Measurements from ENCODE around the gene PACSIN3. TPM values are rescaled to one million over a fixed set of nuclear protein-coding genes. Genes with fewer than 3 reads are reported as not detected.
A peak's percentile ranks its signal among the peaks of the same experiment; 100 is the strongest.

PACSIN3 gene
- total and polyA plus RNA-seq, 2 donors (not counting 1 experiment from before 2014, with no cell fraction given): 10.8 to 19.8 TPM

GRCh38 chr11:47163193-47163592, 23.0 kb downstream of the PACSIN3 start:
- H2AFZ ChIP-seq (ENCODE audit: low read length): no peak overlapping the region
- no peak overlapping the region for H3K27ac ChIP-seq (ENCODE audit: insufficient read depth, low read length)
- H4K20me1 ChIP-seq (ENCODE audit: control insufficient read depth, extremely low read depth, insufficient read depth, low read length): no peaks in the 10 kb centered on the region
- peaks cover under 1% of the 10 kb centered on the region for H3K79me2 ChIP-seq (ENCODE audit: control insufficient read depth, insufficient read depth, low read length)
- H3K27me3 ChIP-seq (ENCODE audit: control insufficient read depth, insufficient read depth, low read length): no peaks in the 10 kb centered on the region
- no peaks in the 10 kb centered on the region for H3K4me1 ChIP-seq (ENCODE audit: control insufficient read depth, extremely low read depth, insufficient read depth, low read length)
- peaks cover 28% of the 10 kb centered on the region for H3K36me3 ChIP-seq (ENCODE audit: control insufficient read depth, insufficient read depth, low read length)
- H3K4me2 ChIP-seq (ENCODE audit: extremely low read depth, insufficient read depth, low read length): no peak overlapping the region
- H3K9ac ChIP-seq (ENCODE audit: insufficient read depth, low read length): no peak overlapping the region
- TF ChIP-seq CTCF (conservative IDR thresholded peaks at IDR 0.05 in 1 of 2, IDR thresholded peaks at IDR 0.05 in 1 of 2; ENCODE audit: low read depth in 1 of 2, low read length in 2 of 2): no peak
- no peak for TF ChIP-seq EZH2 (IDR thresholded peaks at IDR 0.05; ENCODE audit: low read length, missing control alignments)
- DNase-seq (ENCODE audit: low read depth in 2 of 2): no peak
- no peaks in the 10 kb centered on the region for H3K9me3 ChIP-seq (ENCODE audit: control insufficient read depth, insufficient read depth, low read depth, low read length)
- H3K4me3 ChIP-seq (replicated peaks in 1 of 4; ENCODE audit: control extremely low read depth in 1 of 4, insufficient read depth in 1 of 4, low read depth in 3 of 4, low read length in 4 of 4): no peak overlapping the region

- no peak for DNase-seq (ENCODE audit: low read depth in 2 of 2)
- Histone ChIP-seq H3K4me3 (replicated peaks in 1 of 4; ENCODE audit: control extremely low read depth in 1 of 4, insufficient read depth in 1 of 4, low read depth in 3 of 4, low read length in 4 of 4) (no peak overlapping the region), H3K27me3 (ENCODE audit: control insufficient read depth, insufficient read depth, low read length) (no peaks in the 10 kb centered on the region), H3K4me1 (ENCODE audit: control insufficient read depth, extremely low read depth, insufficient read depth, low read length) (no peaks in the 10 kb centered on the region), H3K4me2 (ENCODE audit: extremely low read depth, insufficient read depth, low read length) (no peak overlapping the region), H2AFZ (ENCODE audit: low read length) (no peak overlapping the region), H3K27ac (ENCODE audit: insufficient read depth, low read length) (no peak overlapping the region), H3K9me3 (ENCODE audit: control insufficient read depth, insufficient read depth, low read depth, low read length) (no peaks in the 10 kb centered on the region), H4K20me1 (ENCODE audit: control insufficient read depth, extremely low read depth, insufficient read depth, low read length) (no peaks in the 10 kb centered on the region), H3K79me2 (ENCODE audit: control insufficient read depth, insufficient read depth, low read length) (no peaks in the 10 kb centered on the region), H3K36me3 (ENCODE audit: control insufficient read depth, insufficient read depth, low read length) (peaks cover 28% of the 10 kb centered on the region), H3K9ac (ENCODE audit: insufficient read depth, low read length) (no peak overlapping the region)
- TF ChIP-seq EZH2 (IDR thresholded peaks at IDR 0.05; ENCODE audit: low read length, missing control alignments) (no peak), CTCF (conservative IDR thresholded peaks at IDR 0.05 in 1 of 2, IDR thresholded peaks at IDR 0.05 in 1 of 2; ENCODE audit: low read depth in 1 of 2, low read length in 2 of 2) (no peak)
Measured at GRCh38 chr11:47162426-47162825, 23.8 kb downstream of the PACSIN3 start.

- H3K36me3 ChIP-seq (ENCODE audit: control insufficient read depth, insufficient read depth, low read length): peaks cover 25% of the 10 kb centered on the region
- H3K4me2 ChIP-seq (ENCODE audit: extremely low read depth, insufficient read depth, low read length): no peak overlapping the region
- H3K27me3 ChIP-seq (ENCODE audit: control insufficient read depth, insufficient read depth, low read length): no peaks in the 10 kb centered on the region
- H3K4me3 ChIP-seq (replicated peaks in 1 of 4; ENCODE audit: control extremely low read depth in 1 of 4, insufficient read depth in 1 of 4, low read depth in 3 of 4, low read length in 4 of 4): no peak overlapping the region
- H2AFZ ChIP-seq (ENCODE audit: low read length): no peak overlapping the region
- H3K79me2 ChIP-seq (ENCODE audit: control insufficient read depth, insufficient read depth, low read length): no peaks in the 10 kb centered on the region
- H3K4me1 ChIP-seq (ENCODE audit: control insufficient read depth, extremely low read depth, insufficient read depth, low read length): no peaks in the 10 kb centered on the region
- no peak overlapping the region for H3K9ac ChIP-seq (ENCODE audit: insufficient read depth, low read length)
- H3K27ac ChIP-seq (ENCODE audit: insufficient read depth, low read length): no peak overlapping the region
- no peaks in the 10 kb centered on the region for H4K20me1 ChIP-seq (ENCODE audit: control insufficient read depth, extremely low read depth, insufficient read depth, low read length)
- H3K9me3 ChIP-seq (ENCODE audit: control insufficient read depth, insufficient read depth, low read depth, low read length): no peaks in the 10 kb centered on the region
- no peak for TF ChIP-seq CTCF (conservative IDR thresholded peaks at IDR 0.05 in 1 of 2, IDR thresholded peaks at IDR 0.05 in 1 of 2; ENCODE audit: low read depth in 1 of 2, low read length in 2 of 2)
- no peak for TF ChIP-seq EZH2 (IDR thresholded peaks at IDR 0.05; ENCODE audit: low read length, missing control alignments)
- peak in 1 of 2 donors; percentile 39 for DNase-seq (ENCODE audit: low read depth in 2 of 2)
Measured at GRCh38 chr11:47161890-47162289, 24.3 kb downstream of the PACSIN3 start.
